ENCODE data around the gene PKP2. TPM values are rescaled to one million over a fixed set of nuclear protein-coding genes. Genes with fewer than 3 reads are reported as not detected.

PKP2 gene
- total and polyA plus RNA-seq, 7 donors, result 0.71 to 45.2 (median 4.2) TPM

- Histone ChIP-seq H3K4me3 (no peak overlapping the region), H3K36me3 (no peaks in the 10 kb centered on the region), H3K9me3 (no peaks in the 10 kb centered on the region), H3K4me1 (peaks cover 0 to 19% (median 14%) of the 10 kb centered on the region in 4 donors), H3K27ac (no peak overlapping the region), H3K27me3 (peaks cover 7 to 43% (median 20%) of the 10 kb centered on the region in 3 donors)
- no peak for TF ChIP-seq EP300 (IDR thresholded peaks at IDR 0.05)
- no peak for TF ChIP-seq POLR2AphosphoS5 (IDR thresholded peaks at IDR 0.05)
- TF ChIP-seq CTCF (IDR thresholded peaks at IDR 0.05), result no peak
- no peak for TF ChIP-seq POLR2A (IDR thresholded peaks at IDR 0.05)
- intact Hi-C loops (cut with DNase I), result no loop called here
- no peak for DNase-seq
- WGBS, 2 donors, result 15 to 63% methylated on average over 10 of the region's 10 CpGs
Observed at GRCh38 chr12:32897687-32898573, 1.4 kb upstream of the PKP2 start.

GRCh38 chr12:32897281-32897610 is 669 bp upstream of the PKP2 start:
- H3K27ac ChIP-seq, result no peak overlapping the region
- 2 to 5% methylated on average over 6 of the region's 6 CpGs for WGBS, 2 donors

GRCh38 chr12:32895688-32896431 is 717 bp downstream of the PKP2 start:
- no peaks in the 10 kb centered on the region for H3K36me3 ChIP-seq
- H3K27ac ChIP-seq, result peak overlapping the region in 2 of 4 donors; percentile 37 to 53
- 3 to 5% methylated on average over 28 of the region's 28 CpGs for WGBS, 2 donors

More at GRCh38 chr12:32897281-32897610, 669 bp upstream of the PKP2 start:
- Histone ChIP-seq H3K4me1 (peaks cover 0 to 19% (median 14%) of the 10 kb centered on the region in 4 donors), H3K36me3 (no peaks in the 10 kb centered on the region), H3K27me3 (peaks cover 7 to 43% (median 20%) of the 10 kb centered on the region in 3 donors), H3K4me3 (peak overlapping the region; percentile 20 to 61 (median 56)), H3K9me3 (no peaks in the 10 kb centered on the region)
- DNase-seq, result no peak
- TF ChIP-seq EP300 (IDR thresholded peaks at IDR 0.05), result no peak
- TF ChIP-seq POLR2AphosphoS5 (IDR thresholded peaks at IDR 0.05), result no peak
- no peak for TF ChIP-seq POLR2A (IDR thresholded peaks at IDR 0.05)
- intact Hi-C loops (cut with DNase I), result no loop called here

GRCh38 chr12:32894566-32894965 is 2.0 kb downstream of the PKP2 start:
- intact Hi-C loops (cut with DNase I), result no loop called here
- TF ChIP-seq POLR2AphosphoS5 (IDR thresholded peaks at IDR 0.05) (no peak), EP300 (IDR thresholded peaks at IDR 0.05) (no peak), POLR2A (IDR thresholded peaks at IDR 0.05) (no peak), CTCF (IDR thresholded peaks at IDR 0.05) (no peak)
- Histone ChIP-seq H3K4me1 (peaks cover 0 to 19% (median 14%) of the 10 kb centered on the region in 4 donors), H3K9me3 (no peaks in the 10 kb centered on the region), H3K27ac (no peak overlapping the region), H3K4me3 (no peak overlapping the region), H3K27me3 (peaks cover 7 to 43% (median 20%) of the 10 kb centered on the region in 3 donors), H3K36me3 (no peaks in the 10 kb centered on the region)
- 12 to 59% methylated on average over 2 of the region's 2 CpGs for WGBS, 2 donors
- no peak for DNase-seq

More at GRCh38 chr12:32895688-32896431, 717 bp downstream of the PKP2 start:
- intact Hi-C loops (cut with DNase I), result no loop called here
- DNase-seq, result no peak
- Histone ChIP-seq H3K4me3 (peak overlapping the region; percentile 32 to 61 (median 56)), H3K4me1 (peaks cover 0 to 19% (median 14%) of the 10 kb centered on the region in 4 donors), H3K27me3 (peaks cover 7 to 43% (median 20%) of the 10 kb centered on the region in 3 donors), H3K9me3 (no peaks in the 10 kb centered on the region)
- TF ChIP-seq POLR2A (IDR thresholded peaks at IDR 0.05), result no peak
- peak in 1 of 4 experiments; percentile 21 for TF ChIP-seq CTCF (IDR thresholded peaks at IDR 0.05)
- no peak for TF ChIP-seq EP300 (IDR thresholded peaks at IDR 0.05)
- TF ChIP-seq POLR2AphosphoS5 (IDR thresholded peaks at IDR 0.05), result no peak

- WGBS, 2 donors, result 5 to 36% methylated on average over 2 of the region's 2 CpGs
- no peak overlapping the region for H3K27ac ChIP-seq
- intact Hi-C loops (cut with DNase I), result no loop called here
- no peaks in the 10 kb centered on the region for H3K36me3 ChIP-seq
- TF ChIP-seq POLR2AphosphoS5 (IDR thresholded peaks at IDR 0.05) (no peak), POLR2A (IDR thresholded peaks at IDR 0.05) (no peak), CTCF (IDR thresholded peaks at IDR 0.05) (no peak), EP300 (IDR thresholded peaks at IDR 0.05) (no peak)
- no peak for DNase-seq
- H3K9me3 ChIP-seq, result no peaks in the 10 kb centered on the region
- no peak overlapping the region for H3K4me3 ChIP-seq
- peaks cover 7 to 43% (median 20%) of the 10 kb centered on the region in 3 donors for H3K27me3 ChIP-seq
- peaks cover 0 to 19% (median 14%) of the 10 kb centered on the region in 4 donors for H3K4me1 ChIP-seq
Observed at GRCh38 chr12:32893458-32893857, 3.1 kb downstream of the PKP2 start.
